Measurements from ENCODE around the gene UGT3A1.
"Not testable (repeated sequence)": the region's sequence is repeated elsewhere in the genome, so short reads cannot be mapped to it uniquely, and the experiment has no call there.

Gene UGT3A1, protein sequence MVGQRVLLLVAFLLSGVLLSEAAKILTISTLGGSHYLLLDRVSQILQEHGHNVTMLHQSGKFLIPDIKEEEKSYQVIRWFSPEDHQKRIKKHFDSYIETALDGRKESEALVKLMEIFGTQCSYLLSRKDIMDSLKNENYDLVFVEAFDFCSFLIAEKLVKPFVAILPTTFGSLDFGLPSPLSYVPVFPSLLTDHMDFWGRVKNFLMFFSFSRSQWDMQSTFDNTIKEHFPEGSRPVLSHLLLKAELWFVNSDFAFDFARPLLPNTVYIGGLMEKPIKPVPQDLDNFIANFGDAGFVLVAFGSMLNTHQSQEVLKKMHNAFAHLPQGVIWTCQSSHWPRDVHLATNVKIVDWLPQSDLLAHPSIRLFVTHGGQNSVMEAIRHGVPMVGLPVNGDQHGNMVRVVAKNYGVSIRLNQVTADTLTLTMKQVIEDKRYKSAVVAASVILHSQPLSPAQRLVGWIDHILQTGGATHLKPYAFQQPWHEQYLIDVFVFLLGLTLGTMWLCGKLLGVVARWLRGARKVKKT

DNA sequence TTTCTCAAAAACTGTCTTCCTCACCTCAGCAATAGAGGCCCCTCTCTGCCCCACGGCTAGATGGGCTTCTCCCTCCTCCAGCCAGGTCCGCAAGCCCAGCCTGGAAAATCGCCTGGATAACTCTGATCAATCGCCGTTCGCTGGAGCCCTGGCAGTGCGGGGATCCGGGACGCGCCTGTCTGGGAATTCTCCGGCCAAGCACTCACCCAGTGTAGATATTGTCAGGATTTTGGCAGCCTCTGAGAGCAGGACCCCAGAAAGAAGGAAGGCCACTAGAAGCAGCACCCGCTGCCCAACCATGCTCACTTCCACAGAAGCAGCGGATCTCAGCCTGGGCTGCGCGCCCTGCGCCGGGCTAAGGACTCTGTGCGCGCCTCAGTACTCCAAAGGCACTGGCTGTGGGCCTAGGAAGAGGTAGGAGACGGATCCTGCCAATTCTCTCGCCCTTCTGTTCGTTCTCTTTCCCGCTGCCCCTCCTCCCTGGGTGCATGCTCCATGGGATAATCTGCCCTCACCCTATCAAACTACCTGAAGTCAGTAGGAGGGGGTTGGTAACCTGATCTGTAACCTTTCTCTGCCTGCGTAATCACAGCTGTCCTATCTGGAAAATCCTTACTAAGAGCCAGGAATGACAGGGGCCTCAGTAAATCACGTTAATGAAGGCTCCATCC, at the start of gene UGT3A1:
UGT3A1 (minus strand) TSS at position 450 of the 671 bp plus-strand sequence; CDS start at position 300, 150 bp downstream.
- DNase-seq (ENCODE audit: low read depth, low spot score) = no peak

DNA sequence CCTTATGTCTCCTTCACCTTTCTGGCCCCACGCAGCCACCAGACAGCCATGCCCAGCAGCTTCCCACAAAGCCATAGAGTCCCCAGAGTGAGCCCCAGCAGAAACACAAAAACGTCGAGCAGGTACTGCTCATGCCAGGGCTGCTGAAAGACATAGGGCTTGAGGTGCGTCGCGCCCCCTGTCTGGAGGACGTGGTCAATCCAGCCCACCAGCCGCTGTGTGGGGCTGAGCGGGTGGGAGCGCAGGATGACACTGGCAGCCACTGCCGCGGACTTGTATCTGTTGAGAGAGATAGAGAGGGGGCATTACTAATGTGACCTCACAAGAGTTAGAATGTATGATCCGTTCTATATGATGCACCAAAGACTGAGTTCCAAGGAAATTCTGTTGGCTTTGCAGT, 44.5 kb upstream of the UGT3A1 start:
- DNase-seq (ENCODE audit: low read depth, low spot score) = no peak

DNA sequence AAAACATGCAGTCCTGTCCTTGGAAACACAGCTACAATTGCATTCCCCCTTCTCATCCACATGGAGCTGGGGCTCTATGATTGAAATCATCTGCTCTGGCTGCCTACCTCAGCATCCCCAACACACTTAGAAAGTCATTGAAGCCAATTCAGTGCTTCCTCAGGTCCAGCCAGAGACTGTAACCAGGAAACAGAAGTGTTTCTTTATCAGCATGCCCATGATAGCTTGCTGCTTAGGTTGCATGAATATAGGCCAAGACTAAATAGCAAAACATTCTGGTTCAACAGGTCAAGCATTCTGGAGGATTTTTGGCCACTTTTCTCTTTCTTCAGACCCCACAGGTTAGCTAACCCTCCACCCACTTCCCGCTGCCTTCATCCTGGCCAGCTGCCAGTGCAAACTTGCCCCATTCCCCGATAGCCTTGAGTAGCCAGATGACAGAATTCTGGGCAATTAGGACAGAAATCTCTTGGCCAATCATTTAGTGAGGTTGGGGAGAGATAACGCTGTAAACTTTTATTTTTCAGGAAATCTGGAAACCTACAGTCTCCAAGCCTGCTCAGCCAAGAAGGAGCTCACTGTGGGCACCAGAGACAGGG, 43.4 kb upstream of the UGT3A1 start:
- not testable (repeated sequence) for DNase-seq (ENCODE audit: low read depth, low spot score)

DNA sequence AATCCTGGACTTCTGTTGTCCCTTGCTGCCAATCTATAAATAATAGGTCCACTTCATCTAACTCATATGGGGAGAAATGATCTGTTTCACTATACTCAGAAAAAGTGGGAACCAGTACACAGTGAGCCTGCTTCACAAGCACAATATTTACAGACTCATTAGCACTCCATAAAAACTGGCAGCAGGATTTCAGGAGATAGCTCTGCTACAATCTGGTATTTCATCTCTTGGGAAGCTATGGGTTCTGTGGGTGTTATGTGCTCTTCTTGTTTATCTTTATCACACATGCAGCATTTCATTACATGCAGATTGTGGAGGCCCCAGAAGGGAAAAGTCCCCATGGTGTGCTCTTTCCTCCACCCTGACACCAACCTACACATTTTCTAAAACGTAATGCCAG, 42.3 kb upstream of the UGT3A1 start:
- no peak for DNase-seq (ENCODE audit: low read depth, low spot score)

DNA sequence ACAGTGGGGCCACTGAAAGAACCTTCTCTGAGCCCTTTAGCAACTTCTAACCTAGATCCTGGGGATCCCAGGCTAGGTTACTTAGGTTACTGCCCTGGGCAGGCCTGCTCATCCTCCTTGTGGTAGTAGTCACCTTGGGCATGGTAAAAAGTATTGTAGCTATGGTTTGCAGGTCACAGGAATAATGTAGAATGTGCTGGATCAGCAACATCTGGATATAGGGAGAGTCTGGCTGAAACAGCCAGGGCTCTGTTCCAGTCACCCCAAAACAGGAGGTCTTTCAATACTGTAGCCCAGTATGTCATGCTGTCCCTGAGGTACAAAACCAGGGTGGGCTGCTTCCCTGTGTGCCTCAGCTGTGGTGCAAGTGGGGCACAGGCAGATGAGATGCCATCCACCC, 41.9 kb upstream of the UGT3A1 start:
- DNase-seq (ENCODE audit: low read depth, low spot score) = no peak

DNA sequence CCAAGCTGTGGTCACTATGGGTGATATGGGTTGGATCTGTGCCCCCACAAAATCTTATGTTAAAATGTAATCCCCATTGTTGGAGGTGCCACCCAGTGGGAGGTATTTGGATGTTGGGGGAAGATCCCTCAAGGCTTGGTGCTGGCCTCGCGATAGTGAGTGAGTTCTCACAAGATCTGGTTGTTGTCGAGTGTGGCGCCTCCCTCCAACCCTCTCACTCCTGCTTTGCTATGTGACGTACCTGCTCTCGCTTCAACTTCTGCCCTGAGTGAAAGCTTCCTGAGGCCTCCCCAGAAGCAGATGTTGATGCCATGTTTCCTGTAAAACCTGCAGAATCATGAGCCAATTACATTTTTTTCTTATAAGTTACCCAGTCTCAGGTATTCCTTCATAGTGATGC, 40.0 kb upstream of the UGT3A1 start:
- DNase-seq (ENCODE audit: low read depth, low spot score) = no peak

DNA sequence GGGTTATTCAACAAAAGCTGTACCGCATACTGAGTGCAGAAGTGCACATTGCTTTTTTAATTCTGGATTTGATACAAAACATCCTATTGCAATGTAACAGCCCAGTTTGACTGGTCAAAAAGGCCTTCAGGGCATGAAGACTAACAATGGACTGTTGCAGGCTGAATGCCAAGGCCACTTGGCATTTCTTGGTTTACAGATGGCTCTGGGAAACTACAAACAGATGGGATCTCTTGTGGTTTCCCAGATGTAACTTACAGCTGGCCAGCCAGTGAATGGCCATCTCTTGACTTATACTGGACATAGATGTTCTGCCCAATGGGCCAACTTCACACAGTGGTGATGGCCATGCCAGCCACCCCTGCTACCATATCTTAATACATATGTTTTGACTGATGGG, 38.7 kb upstream of the UGT3A1 start:
- no peak for DNase-seq (ENCODE audit: low read depth, low spot score)

DNA sequence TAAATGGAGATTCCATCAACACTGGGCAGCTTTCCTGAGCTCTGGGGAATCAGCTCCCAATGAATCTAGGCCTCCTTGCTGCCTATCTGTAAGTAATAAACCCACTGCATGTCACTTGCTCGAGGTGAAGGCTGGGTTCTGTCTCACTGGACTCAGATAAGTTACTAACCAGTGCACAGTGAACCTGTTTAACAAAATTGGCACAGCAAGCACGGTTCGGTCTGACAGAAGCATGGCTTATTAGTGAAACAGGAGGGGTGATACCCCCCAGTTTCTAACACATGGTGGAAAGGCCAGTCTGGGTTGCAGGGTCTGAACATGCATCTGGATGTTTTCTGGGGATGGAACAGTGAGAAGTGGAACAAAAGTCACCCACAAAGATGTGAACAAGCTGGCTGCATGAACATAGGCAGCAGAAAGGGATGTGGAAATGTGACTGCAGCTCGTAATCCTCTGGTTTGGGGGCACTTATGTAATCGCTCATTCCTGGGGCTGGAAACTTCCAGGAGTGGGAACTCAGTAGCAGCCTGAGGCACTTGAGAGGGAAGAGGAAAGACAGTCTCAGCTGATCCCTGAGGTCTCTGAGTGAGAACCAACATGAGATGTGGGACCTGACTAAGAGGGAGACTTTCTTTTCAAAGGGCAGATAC, 37.8 kb upstream of the UGT3A1 start:
- DNase-seq (ENCODE audit: low read depth, low spot score) = no peak

DNA sequence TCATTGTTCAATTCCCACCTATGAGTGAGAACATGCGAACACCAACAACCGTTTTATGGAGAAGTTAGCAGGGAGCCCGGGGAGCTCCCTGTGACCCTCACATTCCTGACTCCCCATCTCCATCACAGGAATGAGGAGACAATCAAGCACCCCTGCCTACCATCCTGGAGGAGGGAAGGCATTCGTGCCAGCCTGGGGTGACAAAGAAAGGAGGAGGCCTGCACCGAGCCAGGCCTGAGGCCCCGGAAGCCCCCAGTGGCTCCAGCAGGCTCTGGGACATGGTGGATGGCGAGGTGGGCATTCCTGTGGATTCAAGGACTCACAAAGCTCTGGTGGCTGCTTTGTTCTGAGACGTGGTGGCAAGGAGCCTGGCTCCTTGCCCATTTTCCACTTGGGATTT, 36.5 kb upstream of the UGT3A1 start:
- no peak for DNase-seq (ENCODE audit: low read depth, low spot score)

DNA sequence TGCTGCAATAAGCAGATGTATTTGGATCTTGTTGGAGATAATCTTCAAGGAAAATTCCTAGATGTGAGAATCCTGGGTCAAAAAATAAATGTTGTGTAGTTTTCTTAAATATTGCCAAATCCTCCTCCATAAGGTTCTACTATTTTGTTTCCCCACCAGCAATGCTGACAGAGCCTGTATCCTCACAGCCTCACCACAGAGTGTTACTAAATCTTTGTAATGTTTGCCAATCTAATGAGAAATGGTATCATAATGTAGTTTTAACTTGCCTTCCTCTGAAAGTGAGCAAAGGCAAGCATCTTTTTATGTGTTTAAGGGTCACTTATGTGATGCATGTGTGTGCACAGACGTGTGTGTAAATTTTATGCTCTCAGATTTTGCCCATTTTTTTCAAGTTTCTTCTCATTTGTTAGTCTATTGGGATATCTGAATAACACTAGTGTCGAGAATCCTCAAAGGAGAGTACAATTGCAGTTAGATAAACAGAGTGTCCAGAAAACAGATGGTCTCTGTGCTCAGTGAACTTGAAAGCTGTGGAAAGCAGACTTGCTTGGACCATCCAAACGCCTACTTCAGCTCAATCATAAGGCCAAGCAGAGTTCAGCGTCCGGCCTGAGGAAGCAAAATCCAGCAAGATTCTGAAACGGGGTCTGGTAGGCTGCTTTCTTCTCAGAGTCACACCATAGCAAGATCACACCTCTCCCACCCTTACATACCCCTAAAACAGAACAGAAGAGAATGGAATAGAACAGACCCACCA, 35.7 kb upstream of the UGT3A1 start:
- DNase-seq (ENCODE audit: low read depth, low spot score) = no peak

DNA sequence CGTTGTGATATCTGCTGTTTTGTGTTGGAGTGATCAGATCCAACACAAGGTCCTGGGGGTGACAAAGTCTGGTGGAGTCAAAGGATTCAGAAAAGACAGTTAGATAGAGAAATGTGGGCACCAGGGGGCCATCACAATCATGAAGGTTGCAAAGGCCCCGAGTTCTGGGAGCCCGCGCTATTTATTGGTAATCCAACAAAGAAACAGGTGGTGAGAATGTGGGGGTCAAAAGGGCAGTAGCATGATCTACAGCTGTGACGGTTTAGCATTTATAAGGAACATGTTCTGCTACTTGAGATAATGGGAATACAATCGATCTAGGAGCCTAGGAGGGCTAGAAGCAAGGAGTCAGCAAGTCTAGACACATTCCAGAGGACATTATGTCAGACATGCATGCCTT, 31.1 kb upstream of the UGT3A1 start:
- DNase-seq (ENCODE audit: low read depth, low spot score) = not testable (repeated sequence)

DNA sequence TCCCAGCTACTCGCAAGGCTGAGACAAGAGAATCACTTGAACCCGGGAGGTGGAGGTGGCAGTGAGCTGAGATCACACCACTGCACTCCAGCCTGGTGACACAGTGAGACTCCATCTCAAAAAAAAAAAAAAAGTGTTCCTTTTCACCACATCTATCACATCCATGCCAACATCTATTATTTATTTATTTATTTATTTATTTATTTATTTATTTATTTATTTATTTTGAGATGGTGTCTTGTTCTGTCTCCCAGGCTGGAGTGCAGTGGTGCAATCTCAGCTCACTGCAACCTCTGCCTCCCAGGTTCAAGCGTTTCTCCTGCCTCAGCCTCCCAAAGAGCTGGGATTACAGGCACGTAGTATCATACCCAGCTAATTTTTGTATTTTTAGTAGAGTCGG, 28.4 kb upstream of the UGT3A1 start:
- DNase-seq (ENCODE audit: low read depth, low spot score) = not testable (repeated sequence)

DNA sequence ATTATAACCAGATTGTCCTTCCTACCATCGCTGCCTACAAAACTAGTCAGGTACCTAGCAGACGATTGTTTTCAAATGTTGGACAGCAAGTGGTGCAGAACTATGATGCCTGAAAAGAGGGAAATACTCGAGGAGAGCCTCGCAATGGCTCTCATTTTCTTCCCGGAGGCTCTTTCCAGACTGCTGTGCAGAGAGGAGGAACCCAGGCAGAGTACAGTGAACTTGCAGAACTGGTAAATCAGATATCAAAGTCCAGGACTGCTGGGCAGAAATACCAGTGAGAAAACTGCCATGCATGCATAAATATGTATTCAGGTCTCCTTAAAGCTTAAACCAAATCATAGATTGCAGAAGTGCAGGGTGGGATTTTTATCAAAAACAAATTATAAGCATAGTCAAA, 26.4 kb upstream of the UGT3A1 start:
- DNase-seq (ENCODE audit: low read depth, low spot score) = no peak

DNA sequence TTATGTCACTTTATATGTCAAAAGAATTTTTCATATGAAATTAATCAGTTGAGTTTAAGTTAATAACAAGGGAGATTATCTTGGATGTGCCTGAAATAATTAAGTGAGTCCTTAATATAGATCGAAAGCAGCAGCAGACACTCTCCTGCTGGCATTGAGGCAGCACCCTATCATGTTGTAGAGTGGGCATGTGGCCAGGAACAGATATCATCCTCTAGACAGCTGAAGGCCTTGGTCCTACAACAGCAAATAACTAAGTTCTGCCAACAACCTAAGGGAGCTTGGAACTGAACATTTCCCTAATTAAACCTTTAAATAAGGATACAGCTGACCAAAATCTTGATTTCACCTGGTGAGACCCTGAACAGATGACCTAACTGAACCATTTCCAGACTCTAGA, 25.8 kb upstream of the UGT3A1 start:
- DNase-seq (ENCODE audit: low read depth, low spot score) = no peak

DNA sequence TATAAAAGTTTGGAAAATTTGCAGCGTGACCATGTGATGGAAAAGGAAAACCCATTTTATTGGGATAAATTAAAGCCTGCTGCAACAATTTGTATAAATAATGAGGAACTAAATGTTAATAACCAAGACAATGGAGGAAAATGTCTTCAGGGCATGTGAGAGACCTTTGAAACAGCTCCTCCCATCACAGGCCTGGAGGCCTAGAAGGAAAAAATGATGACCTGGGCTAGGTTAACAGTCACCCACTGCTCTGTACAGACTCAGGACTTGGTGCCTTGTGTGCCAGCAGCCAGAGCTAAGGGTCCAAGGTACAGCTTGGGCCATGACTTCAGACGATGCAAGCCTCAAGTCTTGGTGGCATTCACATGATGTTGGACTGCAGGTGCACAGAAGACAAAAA, 22.0 kb upstream of the UGT3A1 start:
- DNase-seq (ENCODE audit: low read depth, low spot score) = no peak

DNA sequence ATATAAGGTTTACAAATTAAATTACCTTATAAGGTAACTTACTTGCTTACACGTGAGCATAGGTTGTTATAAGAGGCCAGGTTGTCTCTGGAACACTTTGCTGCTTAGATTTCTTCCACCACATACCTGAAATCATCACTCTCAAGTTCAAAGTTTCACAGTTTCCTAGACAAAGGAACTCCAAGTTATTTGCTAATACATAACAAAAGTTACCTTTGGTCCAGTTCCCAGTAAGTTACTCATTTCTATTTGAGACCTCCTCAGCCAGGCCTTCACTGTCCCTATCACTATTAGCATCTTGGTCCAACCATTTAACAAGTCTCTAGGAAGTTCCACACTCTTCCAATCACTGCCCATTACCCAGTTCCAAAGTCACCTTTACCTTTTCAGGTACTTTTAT, 18.5 kb upstream of the UGT3A1 start:
- DNase-seq (ENCODE audit: low read depth, low spot score) = no peak

DNA sequence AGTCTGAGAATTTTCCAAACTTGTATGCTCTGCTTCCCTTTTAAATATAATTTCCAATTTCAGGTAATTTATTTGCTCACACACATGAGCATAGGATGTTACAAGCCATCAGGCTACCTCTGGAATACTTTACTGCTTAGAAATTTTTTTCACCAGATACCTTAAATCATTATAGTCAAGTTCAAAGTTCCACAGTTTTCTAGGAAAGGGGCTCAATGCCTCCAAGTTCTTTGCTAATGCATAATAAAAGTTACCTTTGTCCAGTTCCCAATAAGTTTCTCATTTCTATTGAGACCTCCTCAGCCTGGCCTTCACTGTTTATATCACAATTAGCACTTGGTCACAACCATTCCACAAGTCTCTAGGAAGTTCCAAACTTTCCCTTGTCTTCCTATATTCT, 16.2 kb upstream of the UGT3A1 start:
- no peak for DNase-seq (ENCODE audit: low read depth, low spot score)

DNA sequence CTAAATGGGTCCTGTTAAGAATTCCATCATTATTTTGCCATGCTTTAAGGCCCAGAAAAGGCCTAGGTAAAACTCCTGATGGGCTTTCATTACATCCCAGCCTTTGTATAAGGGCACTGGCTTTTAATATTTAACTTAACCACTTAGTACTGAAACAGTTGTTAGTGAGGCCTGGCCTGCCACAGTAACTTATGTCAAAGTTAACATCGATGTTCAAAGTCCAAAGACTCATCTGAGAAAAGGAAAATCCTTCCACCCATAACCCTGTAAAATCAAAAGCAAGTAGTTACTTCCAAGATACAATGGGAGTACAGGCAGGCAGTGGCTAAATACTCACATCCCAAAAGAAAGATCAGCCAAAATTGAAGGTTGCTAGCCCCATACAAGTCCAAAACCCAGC, 15.0 kb upstream of the UGT3A1 start:
- no peak for DNase-seq (ENCODE audit: low read depth, low spot score)

DNA sequence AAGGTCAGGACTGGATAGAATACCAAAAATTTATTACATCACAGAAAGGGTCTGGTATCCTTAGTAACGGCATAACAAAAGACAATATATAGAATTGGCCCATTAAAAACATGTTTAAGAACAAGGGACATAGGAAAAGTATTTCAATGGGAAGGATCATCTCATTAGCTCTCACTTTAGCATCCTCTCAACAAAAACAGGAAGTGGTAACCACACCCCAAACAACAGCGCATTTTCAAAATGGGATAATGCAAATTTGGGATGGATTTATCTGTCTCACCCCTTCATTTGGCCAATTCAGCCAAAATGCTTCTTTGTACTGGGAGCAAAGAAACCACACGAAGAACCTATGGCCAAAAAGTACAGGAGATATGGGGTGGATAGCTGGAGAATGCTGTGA, 9.8 kb upstream of the UGT3A1 start:
- DNase-seq (ENCODE audit: low read depth, low spot score) = no peak

DNA sequence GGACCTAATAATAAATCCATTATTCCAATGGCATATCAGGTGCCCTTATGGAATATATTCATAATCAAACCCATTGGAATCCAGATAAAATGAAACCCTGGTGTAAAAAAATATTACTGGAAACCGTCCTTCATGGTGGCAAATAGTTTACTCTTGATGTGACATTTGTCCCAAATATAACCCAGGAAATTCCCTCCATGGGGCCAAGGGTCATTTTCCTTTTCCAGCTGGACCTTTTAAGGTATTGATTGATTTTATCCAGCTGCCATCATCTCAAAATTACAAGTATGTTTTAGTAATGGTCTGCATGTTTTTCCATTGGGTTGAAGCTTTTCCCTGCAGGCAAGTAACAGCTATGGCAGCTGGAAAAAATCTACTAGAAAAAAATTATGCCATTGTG, 8.4 kb upstream of the UGT3A1 start:
- no peak for DNase-seq (ENCODE audit: low read depth, low spot score)

DNA sequence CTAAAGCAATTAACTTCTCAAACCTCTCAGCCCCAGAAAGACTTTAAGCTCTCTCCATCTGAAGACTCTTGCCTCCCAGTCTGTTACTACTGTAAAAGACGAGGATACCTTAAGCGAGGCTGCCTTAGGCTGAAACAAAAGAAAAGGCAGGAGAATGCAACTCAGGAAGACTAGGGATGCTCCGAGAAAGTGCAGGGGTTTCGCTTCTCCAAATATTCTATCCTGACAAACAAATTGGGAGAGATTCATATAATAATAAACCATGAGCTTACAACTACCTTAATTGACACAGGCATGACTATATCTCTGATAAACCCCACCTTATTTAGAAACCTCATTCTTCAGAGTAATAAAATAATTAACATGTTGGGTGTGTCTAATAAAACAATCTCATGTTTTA, 4.9 kb upstream of the UGT3A1 start:
- no peak for DNase-seq (ENCODE audit: low read depth, low spot score)
